HG03175 (cell line): ENCODE data around the gene TNRC6A.
"Not testable (repeated sequence)": the region's sequence is repeated elsewhere in the genome, so short reads cannot be mapped to it uniquely, and the experiment has no call there.

Source experiments
- ATAC-seq: cut with Tn5 transposase; IDR thresholded peaks from one replicate; pipeline ENCODE4 v1.9.1; 2021; ENCODE audit warnings: mild to moderate bottlenecking, moderate library complexity; ENCODE audit not compliant: unreplicated experiment

The TNRC6A gene

GRCh38 chr16:24841291-24841690 is 111.8 kb downstream of the TNRC6A start:
- ATAC-seq: no peak

GRCh38 chr16:24844101-24845030 is 114.9 kb downstream of the TNRC6A start:
- no peak for ATAC-seq

DNA sequence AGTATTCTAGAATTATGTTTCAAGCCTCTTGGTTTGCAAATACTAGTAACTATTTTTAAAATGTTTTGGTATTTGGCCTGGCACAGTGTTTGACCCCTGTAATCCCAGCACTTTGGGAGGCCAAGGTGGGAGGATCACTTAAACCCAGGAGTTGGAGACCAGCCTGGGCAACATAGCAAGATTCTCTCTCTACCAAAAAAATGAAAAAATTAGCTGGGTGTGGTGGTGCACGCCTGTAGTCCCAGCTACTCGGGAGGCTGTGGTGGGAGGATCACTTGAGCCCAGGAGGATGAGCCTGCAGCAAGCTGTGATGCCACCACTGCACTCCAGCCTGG is 115.5 kb downstream of the TNRC6A start:
- ATAC-seq: not testable (repeated sequence)

GRCh38 chr16:24845726-24846547 is 116.5 kb downstream of the TNRC6A start, which contains the start of gene SLC5A11:
SLC5A11 (plus strand) TSS chr16:24845963; CDS start chr16:24858644, 12,681 bp downstream.
- ATAC-seq: no peak

- no peak for ATAC-seq
These were observed 117.3 kb downstream of the TNRC6A start for GRCh38 chr16:24846548-24847357.

DNA sequence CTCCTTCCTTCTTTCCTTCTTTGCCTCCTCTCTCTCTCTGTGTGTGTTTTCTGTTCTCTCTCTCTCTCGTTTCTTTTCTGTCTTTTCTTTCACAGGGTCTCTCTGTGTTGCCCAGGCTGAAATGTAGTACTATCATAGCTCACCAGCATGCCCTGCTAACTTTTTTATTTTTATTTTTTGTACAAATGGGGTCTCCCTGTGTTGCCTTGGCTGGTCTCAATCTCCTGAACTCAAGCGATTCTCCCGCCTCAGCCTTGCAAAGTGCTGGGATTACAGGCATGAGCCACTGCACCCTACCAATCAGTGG is 117.9 kb downstream of the TNRC6A start:
- no peak for ATAC-seq

- ATAC-seq: no peak
These were observed 118.6 kb downstream of the TNRC6A start for GRCh38 chr16:24848065-24848464.

DNA sequence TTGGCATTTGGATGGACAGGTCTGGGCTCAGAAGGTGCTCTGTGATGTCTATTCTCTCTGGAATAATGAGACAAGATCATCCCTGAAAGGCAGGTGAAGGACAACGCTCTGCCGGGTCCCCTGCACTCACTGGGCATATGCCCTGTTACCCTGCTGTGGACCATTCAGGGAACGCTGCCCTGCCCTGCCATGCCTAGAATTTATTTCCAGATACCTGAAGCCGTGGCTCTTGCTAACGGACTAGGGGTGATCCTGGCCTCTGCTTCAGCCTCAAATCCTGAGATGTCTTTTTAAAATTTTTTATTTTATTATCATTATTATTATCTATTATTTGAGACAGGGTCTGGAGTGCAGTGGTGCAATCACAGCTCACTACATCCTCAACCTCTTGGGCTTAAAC is 120.2 kb downstream of the TNRC6A start:
- ATAC-seq: no peak

GRCh38 chr16:24850289-24850938 is 121.0 kb downstream of the TNRC6A start:
- no peak for ATAC-seq

DNA sequence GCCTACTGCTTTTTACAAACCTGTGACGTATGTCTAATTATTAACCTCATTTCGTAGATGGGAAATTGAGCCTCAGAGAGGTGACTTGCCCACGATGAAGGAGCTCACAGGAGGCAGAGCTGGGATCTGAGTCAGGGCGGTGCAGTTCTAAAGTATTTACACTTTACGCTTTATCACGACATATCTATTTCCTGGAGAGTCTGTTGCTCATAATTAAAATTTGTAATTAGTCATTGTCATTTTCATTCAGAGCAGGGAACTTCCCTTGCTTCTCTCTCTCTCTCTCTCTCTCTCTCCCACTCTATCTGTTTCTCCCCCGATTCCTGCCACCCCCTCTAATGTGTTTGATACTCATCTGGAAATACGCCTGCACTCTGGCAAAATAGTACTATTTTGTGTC is 122.2 kb downstream of the TNRC6A start:
- no peak for ATAC-seq

DNA sequence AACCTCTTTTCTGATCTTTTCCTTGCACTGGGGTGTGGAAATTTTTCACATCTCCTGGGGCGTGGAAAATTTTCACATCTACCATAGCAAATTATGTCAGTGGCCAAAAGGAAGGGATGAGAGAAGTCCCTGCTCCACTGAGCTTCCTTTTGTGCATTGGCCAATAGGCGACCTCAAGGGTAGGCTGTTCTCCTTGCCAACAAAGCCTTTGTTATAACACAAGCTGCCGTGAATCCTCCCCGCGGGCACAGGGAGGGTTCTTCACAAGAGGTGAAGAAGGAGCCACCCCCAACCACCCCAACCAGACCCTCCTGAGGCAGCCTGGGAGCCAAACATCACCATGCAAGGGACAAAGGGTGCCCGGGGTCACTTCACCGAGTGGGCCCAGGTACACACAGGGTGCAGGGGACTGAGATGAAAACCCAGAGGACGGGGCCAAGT is 122.8 kb downstream of the TNRC6A start:
- no peak for ATAC-seq

GRCh38 chr16:24853169-24853824 is 123.8 kb downstream of the TNRC6A start:
- no peak for ATAC-seq

DNA sequence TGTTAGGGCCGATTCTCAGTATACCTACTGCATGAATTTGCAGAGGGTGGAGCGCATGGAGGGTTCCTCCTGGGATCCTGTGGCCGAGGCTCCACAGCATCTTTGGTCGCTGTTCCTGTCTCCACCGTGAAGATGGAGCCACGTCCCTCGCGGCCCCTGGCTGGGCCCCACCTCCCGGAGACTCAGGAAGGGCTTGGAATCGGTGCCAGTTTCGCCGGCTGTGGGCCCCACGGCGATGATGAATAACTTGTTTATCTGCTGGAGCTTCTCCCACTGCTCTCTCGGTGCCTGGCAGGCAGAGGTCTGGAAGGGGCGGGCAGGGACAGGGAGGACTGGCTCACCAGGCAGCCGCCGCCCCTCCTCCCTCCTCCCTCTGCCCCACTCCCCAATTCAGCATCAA is 124.4 kb downstream of the TNRC6A start:
- no peak for ATAC-seq

DNA sequence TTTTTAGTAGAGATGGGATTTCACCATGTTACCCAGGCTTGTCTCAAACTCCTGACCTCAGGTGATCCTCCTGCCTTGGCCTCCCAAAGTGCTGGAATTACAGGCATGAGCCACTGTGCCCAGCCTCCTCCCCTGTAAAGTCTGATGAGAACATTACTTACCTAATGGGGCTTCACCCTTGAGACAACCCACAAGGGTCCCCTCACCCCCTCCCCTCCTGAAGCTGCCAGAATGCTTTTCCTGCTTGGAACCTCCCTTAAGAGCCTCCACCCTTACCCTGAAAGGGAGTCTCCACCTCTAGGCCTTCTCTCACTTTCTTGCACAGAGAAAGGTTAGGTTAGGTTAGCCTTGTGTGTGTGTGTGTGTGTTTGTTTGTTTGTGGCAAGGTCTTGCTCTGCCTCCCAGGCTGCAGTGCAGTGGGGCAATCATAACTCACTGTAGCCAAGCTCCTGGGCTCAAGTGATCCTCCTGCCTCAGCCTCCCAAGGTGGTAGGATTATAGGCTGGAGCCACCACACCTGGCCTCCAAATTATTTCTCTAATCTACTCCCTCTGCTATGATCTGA is 125.2 kb downstream of the TNRC6A start:
- ATAC-seq: no peak

GRCh38 chr16:24855678-24856077 is 126.2 kb downstream of the TNRC6A start:
- no peak for ATAC-seq

- ATAC-seq: not testable (repeated sequence)
These were observed 127.4 kb downstream of the TNRC6A start for GRCh38 chr16:24856871-24857270.

DNA sequence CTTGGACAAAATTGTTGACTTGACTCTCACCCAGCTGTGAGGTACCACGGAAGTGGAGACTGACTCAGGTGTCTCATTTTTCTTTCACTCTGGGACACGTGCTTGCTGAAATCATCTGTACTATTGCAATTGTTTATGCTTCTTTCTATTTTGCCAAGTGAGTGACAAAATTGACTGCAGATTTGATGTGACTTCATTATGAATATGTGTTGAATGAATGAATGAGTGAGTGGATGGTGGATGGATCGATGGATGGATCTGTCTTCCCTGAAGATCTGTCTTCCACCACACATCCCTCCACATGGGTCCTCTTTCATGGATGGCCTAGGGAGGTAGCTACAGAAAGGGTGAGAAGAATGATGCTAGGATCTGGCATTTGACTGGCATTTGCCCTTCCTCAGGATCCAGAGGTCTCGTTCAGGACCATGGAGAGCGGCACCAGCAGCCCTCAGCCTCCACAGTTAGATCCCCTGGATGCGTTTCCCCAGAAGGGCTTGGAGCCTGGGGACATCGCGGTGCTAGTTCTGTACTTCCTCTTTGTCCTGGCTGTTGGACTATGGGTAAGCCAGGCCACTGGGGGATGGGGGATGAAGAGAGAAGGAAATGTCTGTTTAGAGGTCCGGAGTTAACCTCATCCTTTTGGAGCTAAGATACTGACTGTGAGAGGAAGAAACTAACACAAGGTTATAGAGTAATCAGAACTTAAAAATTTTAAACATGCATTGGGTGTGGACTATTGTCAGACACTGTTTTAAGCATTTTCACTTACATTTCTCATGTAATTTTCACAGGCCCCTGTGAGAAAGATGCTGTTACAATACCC is 129.0 kb downstream of the TNRC6A start:
- ATAC-seq: no peak

DNA sequence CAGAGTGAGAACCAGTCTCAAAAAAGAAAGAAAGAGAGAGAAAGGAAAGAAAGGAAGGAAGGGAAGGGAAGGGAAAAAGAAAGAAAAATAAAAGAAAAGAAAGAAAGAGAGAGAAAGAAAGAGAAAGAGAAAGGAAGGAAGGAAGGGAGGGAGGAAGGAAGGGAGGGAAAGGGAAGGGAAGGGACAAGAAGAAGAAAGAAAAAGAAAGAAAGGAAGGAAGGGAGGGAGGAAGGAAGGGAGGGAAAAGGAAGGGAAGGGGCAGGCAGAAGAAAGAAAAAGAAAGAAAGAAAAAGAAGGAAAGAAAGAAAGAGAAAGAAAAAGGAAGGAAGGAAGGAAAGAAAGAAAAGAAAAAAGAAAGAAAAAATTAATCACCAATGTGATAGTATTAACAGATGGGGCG is 132.0 kb downstream of the TNRC6A start:
- ATAC-seq: no peak
